ENCODE results near the gene JUND. TPM values are rescaled to one million over a fixed set of nuclear protein-coding genes. Genes with fewer than 3 reads are reported as not detected.

Gene JUND
- polyA plus RNA-seq, 2 of the 4 experiments (the other 2 are of a cell fraction), result 65.1 to 68.9 TPM

DNA sequence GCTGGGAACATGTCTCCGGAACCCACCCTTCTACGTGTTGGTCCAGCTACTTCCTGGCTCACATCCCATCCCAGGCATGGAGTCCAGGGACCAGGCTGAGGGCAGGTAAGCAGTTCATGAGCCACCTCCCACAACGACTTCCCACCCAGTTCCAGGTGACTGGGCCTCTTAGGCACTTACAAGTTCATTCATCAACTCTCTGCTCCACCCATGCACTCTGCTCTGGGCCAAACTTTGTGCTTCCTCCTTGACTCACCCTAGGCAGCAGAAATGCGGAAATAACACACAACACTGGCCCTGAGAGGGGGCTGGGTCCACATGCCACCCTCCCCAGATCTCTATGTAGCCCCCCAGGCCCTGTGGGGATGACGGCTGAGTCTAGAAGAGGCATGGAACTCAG lies 27.7 kb downstream of the JUND start:
- Histone ChIP-seq H3K4me1 (no peaks in the 10 kb centered on the region), H3K4me2 (no peak overlapping the region), H3K27ac (no peak overlapping the region), H3K4me3 (no peak overlapping the region), H3K9me3 (no peaks in the 10 kb centered on the region)
- WGBS (ENCODE audit: missing lambda C conversion rate), result 15% methylated on average over 3 of the region's 5 CpGs
- FAIRE-seq, result no peak
- no peak for ATAC-seq
- no peak for DNase-seq (ENCODE audit: low read depth in 1 of 2, low spot score in 1 of 2)
- ChIA-PET POLR2A (interaction anchor here (0.9 kb wide), 1 partner anchor 28 kb away, joined by 3 read pairs; the partner anchor contains the start of gene JUND), CTCF (interaction anchor here (1.5 to 7.6 kb wide), 13 partner anchors 9 to 143 kb away, joined by 3 to 86 read pairs (median 14); partner anchors contain the start of genes MPV17L2 and RAB3A)
- no peak for TF ChIP-seq EHF (CRISPR knock-in tag; IDR thresholded peaks at IDR 0.05)

DNA sequence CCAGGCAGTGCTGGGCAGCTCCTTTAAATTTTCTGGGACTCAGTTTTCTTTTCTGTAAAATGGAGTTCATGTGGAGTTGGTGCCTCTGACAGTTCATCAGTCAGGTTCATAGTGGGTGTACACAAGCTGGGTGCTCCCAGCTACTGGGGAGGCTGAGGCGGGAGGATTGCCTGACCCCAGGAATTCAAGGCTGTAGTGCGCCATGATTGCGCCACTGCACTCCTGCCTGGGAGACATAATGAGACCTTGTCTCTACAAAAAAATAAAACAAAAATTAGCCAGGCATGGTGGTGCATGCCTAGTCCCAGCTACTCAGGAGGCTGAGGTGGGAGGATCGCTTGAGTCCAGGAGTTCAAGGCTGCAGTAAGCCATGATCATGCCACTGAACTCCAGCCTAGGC lies 28.3 kb downstream of the JUND start:
- ChIA-PET CTCF (interaction anchor here (0.6 to 7.6 kb wide), 24 partner anchors 9 to 809 kb away, joined by 3 to 86 read pairs (median 12); partner anchors contain the start of genes IQCN, MPV17L2 and RAB3A), POLR2A (no interaction called here)
- Histone ChIP-seq H3K27ac (no peak overlapping the region), H3K4me1 (no peaks in the 10 kb centered on the region), H3K4me3 (no peak overlapping the region), H3K4me2 (no peak overlapping the region), H3K9me3 (no peaks in the 10 kb centered on the region)
- ATAC-seq (no peak), DNase-seq (ENCODE audit: low read depth in 1 of 2, low spot score in 1 of 2) (no peak), FAIRE-seq (no peak)
- WGBS (ENCODE audit: missing lambda C conversion rate), result 63% methylated on average over 4 of the region's 4 CpGs
- TF ChIP-seq, protein P1, sequence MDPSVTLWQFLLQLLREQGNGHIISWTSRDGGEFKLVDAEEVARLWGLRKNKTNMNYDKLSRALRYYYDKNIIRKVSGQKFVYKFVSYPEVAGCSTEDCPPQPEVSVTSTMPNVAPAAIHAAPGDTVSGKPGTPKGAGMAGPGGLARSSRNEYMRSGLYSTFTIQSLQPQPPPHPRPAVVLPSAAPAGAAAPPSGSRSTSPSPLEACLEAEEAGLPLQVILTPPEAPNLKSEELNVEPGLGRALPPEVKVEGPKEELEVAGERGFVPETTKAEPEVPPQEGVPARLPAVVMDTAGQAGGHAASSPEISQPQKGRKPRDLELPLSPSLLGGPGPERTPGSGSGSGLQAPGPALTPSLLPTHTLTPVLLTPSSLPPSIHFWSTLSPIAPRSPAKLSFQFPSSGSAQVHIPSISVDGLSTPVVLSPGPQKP (IDR thresholded peaks at IDR 0.05; ENCODE audit: low read depth, low read length), result no peak
- no peak for TF ChIP-seq FOSL2 (IDR thresholded peaks at IDR 0.05)
- TF ChIP-seq FOSL2 (CRISPR knock-in tag; IDR thresholded peaks at IDR 0.05), result no peak
- TF ChIP-seq CBX2 (IDR thresholded peaks at IDR 0.05; ENCODE audit: borderline replicate concordance, low read depth), result no peak
- TF ChIP-seq TFCP2L1 (CRISPR knock-in tag; IDR thresholded peaks at IDR 0.05), result no peak
- no peak for TF ChIP-seq NFE2L2 (conservative IDR thresholded peaks at IDR 0.05; ENCODE audit: low read length)
- TF ChIP-seq MAFK (IDR thresholded peaks at IDR 0.05; ENCODE audit: partially characterized antibody), result no peak
- TF ChIP-seq, protein P2, sequence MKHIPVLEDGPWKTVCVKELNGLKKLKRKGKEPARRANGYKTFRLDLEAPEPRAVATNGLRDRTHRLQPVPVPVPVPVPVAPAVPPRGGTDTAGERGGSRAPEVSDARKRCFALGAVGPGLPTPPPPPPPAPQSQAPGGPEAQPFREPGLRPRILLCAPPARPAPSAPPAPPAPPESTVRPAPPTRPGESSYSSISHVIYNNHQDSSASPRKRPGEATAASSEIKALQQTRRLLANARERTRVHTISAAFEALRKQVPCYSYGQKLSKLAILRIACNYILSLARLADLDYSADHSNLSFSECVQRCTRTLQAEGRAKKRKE (CRISPR knock-in tag; IDR thresholded peaks at IDR 0.05; ENCODE audit: low read depth), result no peak
- no peak for TF ChIP-seq CEBPB (IDR thresholded peaks at IDR 0.05)
- TF ChIP-seq BHLHE40 (IDR thresholded peaks at IDR 0.05; ENCODE audit: low read depth, low read length), result no peak
- no peak for TF ChIP-seq POLR2AphosphoS2 (conservative IDR thresholded peaks at IDR 0.05; ENCODE audit: low read length)
- no peak for TF ChIP-seq POLR2A (IDR thresholded peaks at IDR 0.05; ENCODE audit: low read length)
- no peak for TF ChIP-seq RARB (CRISPR knock-in tag; IDR thresholded peaks at IDR 0.05)
- TF ChIP-seq, protein P3, sequence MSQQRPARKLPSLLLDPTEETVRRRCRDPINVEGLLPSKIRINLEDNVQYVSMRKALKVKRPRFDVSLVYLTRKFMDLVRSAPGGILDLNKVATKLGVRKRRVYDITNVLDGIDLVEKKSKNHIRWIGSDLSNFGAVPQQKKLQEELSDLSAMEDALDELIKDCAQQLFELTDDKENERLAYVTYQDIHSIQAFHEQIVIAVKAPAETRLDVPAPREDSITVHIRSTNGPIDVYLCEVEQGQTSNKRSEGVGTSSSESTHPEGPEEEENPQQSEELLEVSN (IDR thresholded peaks at IDR 0.05; ENCODE audit: borderline replicate concordance, low read depth), result no peak
- TF ChIP-seq HOXA7 (CRISPR knock-in tag; IDR thresholded peaks at IDR 0.05), result no peak
- TF ChIP-seq KDM1A (IDR thresholded peaks at IDR 0.05; ENCODE audit: low read depth), result no peak
- no peak for TF ChIP-seq MYC (IDR thresholded peaks at IDR 0.05; ENCODE audit: borderline replicate concordance, low read length)
- TF ChIP-seq ZC3H11A (IDR thresholded peaks at IDR 0.05), result no peak

DNA sequence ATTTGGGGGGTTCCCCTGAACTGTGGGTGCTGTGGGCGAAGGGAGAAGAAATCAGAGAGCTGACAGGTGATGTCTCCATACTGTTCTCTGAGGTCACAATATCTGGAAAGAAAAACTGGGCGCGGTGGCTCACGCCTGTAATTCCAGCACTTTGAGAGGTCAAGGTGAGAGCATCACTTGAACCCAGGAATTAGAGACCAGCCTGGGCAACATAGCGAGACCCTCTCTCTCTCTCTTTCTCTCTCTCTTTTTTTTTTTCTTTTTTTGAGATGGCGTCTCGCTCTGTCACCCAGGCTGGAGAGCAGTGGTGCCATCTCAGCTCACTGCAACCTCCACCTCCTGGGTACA lies 29.1 kb downstream of the JUND start:
- ChIA-PET POLR2A (interaction anchor here (1.0 to 1.3 kb wide), 3 partner anchors 27 to 44 kb away, joined by 3 to 4 read pairs (median 4); partner anchors contain the start of gene JUND), CTCF (interaction anchor here (0.6 to 7.6 kb wide), 36 partner anchors 8 to 195 kb away, joined by 3 to 86 read pairs (median 8); partner anchors contain the start of genes IQCN, MPV17L2, PDE4C and RAB3A)
- H3K4me1 ChIP-seq, result no peaks in the 10 kb centered on the region
- H3K4me2 ChIP-seq, result no peak overlapping the region
- H3K27ac ChIP-seq, result no peak overlapping the region
- ATAC-seq, result no peak; a peak in 1 of 6 replicates
- no peak for DNase-seq (ENCODE audit: low read depth in 1 of 2, low spot score in 1 of 2)
- no peaks in the 10 kb centered on the region for H3K9me3 ChIP-seq
- H3K4me3 ChIP-seq, result no peak overlapping the region
- WGBS (ENCODE audit: missing lambda C conversion rate), result 27% methylated on average over 7 of the region's 7 CpGs
- FAIRE-seq, result no peak
- TF ChIP-seq HOXB5 (CRISPR knock-in tag; IDR thresholded peaks at IDR 0.05), result no peak
- no peak for TF ChIP-seq EP300 (IDR thresholded peaks at IDR 0.05)
- TF ChIP-seq CBX8 (IDR thresholded peaks at IDR 0.05), result no peak
- TF ChIP-seq HOXB13 (CRISPR knock-in tag; IDR thresholded peaks at IDR 0.05; ENCODE audit: low read depth), result no peak
- TF ChIP-seq MAX (IDR thresholded peaks at IDR 0.05), result no peak
- TF ChIP-seq, protein P4, sequence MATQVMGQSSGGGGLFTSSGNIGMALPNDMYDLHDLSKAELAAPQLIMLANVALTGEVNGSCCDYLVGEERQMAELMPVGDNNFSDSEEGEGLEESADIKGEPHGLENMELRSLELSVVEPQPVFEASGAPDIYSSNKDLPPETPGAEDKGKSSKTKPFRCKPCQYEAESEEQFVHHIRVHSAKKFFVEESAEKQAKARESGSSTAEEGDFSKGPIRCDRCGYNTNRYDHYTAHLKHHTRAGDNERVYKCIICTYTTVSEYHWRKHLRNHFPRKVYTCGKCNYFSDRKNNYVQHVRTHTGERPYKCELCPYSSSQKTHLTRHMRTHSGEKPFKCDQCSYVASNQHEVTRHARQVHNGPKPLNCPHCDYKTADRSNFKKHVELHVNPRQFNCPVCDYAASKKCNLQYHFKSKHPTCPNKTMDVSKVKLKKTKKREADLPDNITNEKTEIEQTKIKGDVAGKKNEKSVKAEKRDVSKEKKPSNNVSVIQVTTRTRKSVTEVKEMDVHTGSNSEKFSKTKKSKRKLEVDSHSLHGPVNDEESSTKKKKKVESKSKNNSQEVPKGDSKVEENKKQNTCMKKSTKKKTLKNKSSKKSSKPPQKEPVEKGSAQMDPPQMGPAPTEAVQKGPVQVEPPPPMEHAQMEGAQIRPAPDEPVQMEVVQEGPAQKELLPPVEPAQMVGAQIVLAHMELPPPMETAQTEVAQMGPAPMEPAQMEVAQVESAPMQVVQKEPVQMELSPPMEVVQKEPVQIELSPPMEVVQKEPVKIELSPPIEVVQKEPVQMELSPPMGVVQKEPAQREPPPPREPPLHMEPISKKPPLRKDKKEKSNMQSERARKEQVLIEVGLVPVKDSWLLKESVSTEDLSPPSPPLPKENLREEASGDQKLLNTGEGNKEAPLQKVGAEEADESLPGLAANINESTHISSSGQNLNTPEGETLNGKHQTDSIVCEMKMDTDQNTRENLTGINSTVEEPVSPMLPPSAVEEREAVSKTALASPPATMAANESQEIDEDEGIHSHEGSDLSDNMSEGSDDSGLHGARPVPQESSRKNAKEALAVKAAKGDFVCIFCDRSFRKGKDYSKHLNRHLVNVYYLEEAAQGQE (IDR thresholded peaks at IDR 0.05), result no peak
- no peak for TF ChIP-seq HOXA7 (CRISPR knock-in tag; IDR thresholded peaks at IDR 0.05)
- TF ChIP-seq HES2 (IDR thresholded peaks at IDR 0.05), result no peak
- TF ChIP-seq KDM5A (IDR thresholded peaks at IDR 0.05), result no peak
- TF ChIP-seq CHD4 (IDR thresholded peaks at IDR 0.05; ENCODE audit: borderline replicate concordance), result no peak
- TF ChIP-seq RAD21 (conservative IDR thresholded peaks at IDR 0.05 in 1 of 2, IDR thresholded peaks at IDR 0.05 in 1 of 2), result no peak
- TF ChIP-seq ZFP36 (IDR thresholded peaks at IDR 0.05; ENCODE audit: borderline replicate concordance, partially characterized antibody), result no peak

Data from A549 (cell line).